Measurements from ENCODE around the gene GALM.

GALM gene

GRCh38 chr2:38742797-38743559, 77.1 kb downstream of the GALM start:
- Mint-ChIP-seq H3K36me3 (ENCODE audit: low read depth) (peaks cover 52% of the 10 kb centered on the region), H3K4me3 (no peak overlapping the region), H3K9me3 (no peaks in the 10 kb centered on the region), H3K27me3 (ENCODE audit: low read depth) (no peaks in the 10 kb centered on the region), H3K27ac (no peak overlapping the region), H3K4me1 (ENCODE audit: low read depth) (peaks cover 32% of the 10 kb centered on the region)

GRCh38 chr2:38743672-38744398, 77.9 kb downstream of the GALM start:
- no peak overlapping the region for H3K4me3 Mint-ChIP-seq
- peaks cover 58% of the 10 kb centered on the region for H3K36me3 Mint-ChIP-seq (ENCODE audit: low read depth)
- H3K27me3 Mint-ChIP-seq (ENCODE audit: low read depth), result no peaks in the 10 kb centered on the region
- H3K9me3 Mint-ChIP-seq, result no peaks in the 10 kb centered on the region
- H3K4me1 Mint-ChIP-seq (ENCODE audit: low read depth), result peaks cover 40% of the 10 kb centered on the region
- H3K27ac Mint-ChIP-seq, result no peak overlapping the region

DNA sequence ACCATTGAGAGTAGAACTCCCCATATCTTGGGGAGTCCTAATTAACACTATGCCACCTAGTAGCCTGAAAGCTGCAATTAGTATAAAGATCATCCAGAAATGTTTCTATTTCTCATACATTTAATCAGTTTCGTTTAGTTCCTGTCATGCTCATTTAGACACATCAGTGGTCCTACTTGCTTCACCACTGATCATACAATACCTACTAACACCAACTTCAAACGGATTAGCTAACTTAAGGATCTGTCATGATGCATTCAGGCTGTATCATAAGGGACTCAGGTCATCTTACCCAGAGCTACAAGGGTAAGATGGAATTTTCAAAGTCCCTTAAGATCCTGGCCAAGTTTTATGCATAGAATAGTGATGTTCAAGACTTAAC, 78.5 kb downstream of the GALM start:
- Mint-ChIP-seq H3K36me3 (ENCODE audit: low read depth) (peaks cover 60% of the 10 kb centered on the region), H3K4me3 (no peak overlapping the region), H3K27ac (no peak overlapping the region), H3K9me3 (no peaks in the 10 kb centered on the region), H3K27me3 (ENCODE audit: low read depth) (no peaks in the 10 kb centered on the region), H3K4me1 (ENCODE audit: low read depth) (peaks cover 45% of the 10 kb centered on the region)

DNA sequence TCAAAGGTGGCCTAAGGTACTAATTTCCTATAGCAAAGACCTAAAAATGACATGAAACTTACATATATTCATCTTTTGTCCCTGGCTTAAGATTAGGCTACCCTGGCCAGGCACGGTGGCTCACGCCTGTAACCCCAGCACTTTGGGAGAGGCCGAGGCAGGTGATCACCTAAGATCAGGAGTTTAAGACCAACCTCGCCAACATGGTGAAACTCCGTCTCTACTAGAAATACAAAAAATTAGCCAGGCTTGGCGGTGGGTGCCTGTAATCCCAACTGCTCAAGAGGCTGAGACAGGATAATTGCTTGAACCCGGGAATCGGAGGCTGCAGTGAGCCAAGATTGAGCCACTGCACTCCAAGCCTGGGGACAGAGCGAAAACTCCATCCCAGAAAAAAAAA, 79.4 kb downstream of the GALM start:
- H3K4me3 Mint-ChIP-seq, result no peak overlapping the region
- peaks cover 51% of the 10 kb centered on the region for H3K4me1 Mint-ChIP-seq (ENCODE audit: low read depth)
- peaks cover 66% of the 10 kb centered on the region for H3K36me3 Mint-ChIP-seq (ENCODE audit: low read depth)
- H3K27me3 Mint-ChIP-seq (ENCODE audit: low read depth), result no peaks in the 10 kb centered on the region
- H3K9me3 Mint-ChIP-seq, result no peaks in the 10 kb centered on the region
- H3K27ac Mint-ChIP-seq, result no peak overlapping the region

DNA sequence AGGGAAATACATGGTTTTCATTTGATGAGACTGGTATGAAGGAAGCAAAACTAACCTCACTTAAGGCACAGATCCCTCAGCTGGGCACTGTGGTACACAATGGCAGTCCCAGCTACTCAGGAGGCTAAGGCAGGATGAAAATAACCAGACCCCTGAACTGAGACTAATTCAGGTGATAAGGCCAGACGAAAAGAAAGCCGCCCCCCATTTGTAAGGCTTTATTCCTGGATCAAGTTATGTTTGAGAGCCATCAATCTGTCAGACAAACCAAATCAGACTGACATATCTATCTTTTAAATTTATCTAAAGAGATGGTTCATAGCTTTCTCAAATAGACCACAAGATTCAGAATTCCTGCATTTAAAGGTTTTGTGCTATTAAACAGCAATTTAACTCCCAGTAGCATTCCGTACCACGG, 81.1 kb downstream of the GALM start:
- H3K27ac Mint-ChIP-seq, result peak overlapping the region; percentile 50
- H3K36me3 Mint-ChIP-seq (ENCODE audit: low read depth), result peaks cover 69% of the 10 kb centered on the region
- H3K9me3 Mint-ChIP-seq, result no peaks in the 10 kb centered on the region
- peaks cover 59% of the 10 kb centered on the region for H3K4me1 Mint-ChIP-seq (ENCODE audit: low read depth)
- peaks cover 3% of the 10 kb centered on the region for H3K27me3 Mint-ChIP-seq (ENCODE audit: low read depth)
- peak overlapping the region; percentile 70 for H3K4me3 Mint-ChIP-seq

- peaks cover 69% of the 10 kb centered on the region for H3K36me3 Mint-ChIP-seq (ENCODE audit: low read depth)
- H3K4me3 Mint-ChIP-seq, result peak overlapping the region; percentile 70
- peaks cover 3% of the 10 kb centered on the region for H3K27me3 Mint-ChIP-seq (ENCODE audit: low read depth)
- peaks cover 64% of the 10 kb centered on the region for H3K4me1 Mint-ChIP-seq (ENCODE audit: low read depth)
- H3K9me3 Mint-ChIP-seq, result no peaks in the 10 kb centered on the region
- peak overlapping the region; percentile 63 for H3K27ac Mint-ChIP-seq
These were observed 81.9 kb downstream of the GALM start for GRCh38 chr2:38747819-38748218.

GRCh38 chr2:38748391-38748790, 82.5 kb downstream of the GALM start:
- peak overlapping the region; percentile 62 for H3K27ac Mint-ChIP-seq
- peak overlapping the region; percentile 70 for H3K4me3 Mint-ChIP-seq
- H3K9me3 Mint-ChIP-seq, result no peaks in the 10 kb centered on the region
- peaks cover 64% of the 10 kb centered on the region for H3K4me1 Mint-ChIP-seq (ENCODE audit: low read depth)
- peaks cover 3% of the 10 kb centered on the region for H3K27me3 Mint-ChIP-seq (ENCODE audit: low read depth)
- H3K36me3 Mint-ChIP-seq (ENCODE audit: low read depth), result peaks cover 67% of the 10 kb centered on the region

- Mint-ChIP-seq H3K4me1 (ENCODE audit: low read depth) (peaks cover 65% of the 10 kb centered on the region), H3K9me3 (no peaks in the 10 kb centered on the region), H3K27me3 (ENCODE audit: low read depth) (peaks cover 3% of the 10 kb centered on the region), H3K36me3 (ENCODE audit: low read depth) (peaks cover 61% of the 10 kb centered on the region), H3K4me3 (peak overlapping the region; percentile 100), H3K27ac (peak overlapping the region; percentile 71)
These were observed 83.3 kb downstream of the GALM start for GRCh38 chr2:38748943-38749804.

DNA sequence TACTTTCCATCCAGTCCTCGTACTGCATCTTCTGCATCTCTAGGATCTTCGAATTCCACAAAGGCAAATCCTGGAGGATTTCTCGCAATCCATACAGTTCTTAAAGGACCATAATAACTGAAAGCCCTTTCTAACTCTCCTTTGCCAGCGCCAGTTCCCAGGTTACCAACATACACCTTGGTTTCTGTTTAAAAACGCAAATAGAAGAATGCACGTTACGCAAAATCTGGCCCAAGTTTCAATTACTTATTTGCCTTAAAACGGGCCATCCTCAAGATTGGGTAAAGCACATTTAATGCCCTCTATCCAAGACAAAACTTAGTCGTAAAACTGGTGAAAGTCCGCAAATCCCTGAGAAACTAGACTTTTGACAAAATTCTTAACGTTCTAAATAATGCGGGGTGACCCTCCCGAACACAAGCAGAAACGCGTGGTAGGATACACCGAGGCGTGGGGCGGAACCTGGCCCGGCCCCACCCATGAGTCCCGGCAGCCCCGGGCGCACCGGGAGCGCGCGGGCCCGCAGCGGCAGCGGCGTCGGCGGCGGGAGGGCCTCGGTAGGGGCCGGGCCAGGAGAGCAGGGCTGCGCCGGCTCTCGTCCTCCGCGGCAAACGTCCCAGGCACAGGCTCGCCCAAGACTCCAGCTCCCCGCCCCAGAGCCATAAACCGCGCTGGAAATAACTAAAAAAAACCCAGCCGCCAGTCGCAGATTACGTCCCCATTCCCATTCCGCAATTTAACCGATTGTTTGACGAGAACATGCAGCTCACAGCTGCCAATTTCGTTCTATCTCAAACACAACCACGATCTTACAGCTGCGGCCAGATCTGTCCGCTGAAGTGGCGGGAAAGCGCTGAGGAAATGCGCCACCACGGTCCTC, 84.3 kb downstream of the GALM start:
- Mint-ChIP-seq H3K27ac (peak overlapping the region; percentile 100), H3K36me3 (ENCODE audit: low read depth) (peaks cover 53% of the 10 kb centered on the region), H3K4me1 (ENCODE audit: low read depth) (peaks cover 60% of the 10 kb centered on the region), H3K9me3 (no peaks in the 10 kb centered on the region), H3K27me3 (ENCODE audit: low read depth) (peaks cover 3% of the 10 kb centered on the region), H3K4me3 (peak overlapping the region; percentile 100)

GRCh38 chr2:38750891-38751595, 85.1 kb downstream of the GALM start, which contains the start of gene SRSF7:
TSS of gene SRSF7 (minus strand) at chr2:38751361. CDS start at chr2:38751256, 105 bp downstream.
- peak within 1 kb of the TSS; percentile 100 for H3K4me3 Mint-ChIP-seq
- H3K36me3 Mint-ChIP-seq (ENCODE audit: low read depth), result peaks cover 46% of the 10 kb centered on the region
- H3K4me1 Mint-ChIP-seq (ENCODE audit: low read depth), result peaks cover 55% of the 10 kb centered on the region
- H3K9me3 Mint-ChIP-seq, result no peaks in the 10 kb centered on the region
- H3K27me3 Mint-ChIP-seq (ENCODE audit: low read depth), result peaks cover 3% of the 10 kb centered on the region
- H3K27ac Mint-ChIP-seq, result peak within 1 kb of the TSS; percentile 100

DNA sequence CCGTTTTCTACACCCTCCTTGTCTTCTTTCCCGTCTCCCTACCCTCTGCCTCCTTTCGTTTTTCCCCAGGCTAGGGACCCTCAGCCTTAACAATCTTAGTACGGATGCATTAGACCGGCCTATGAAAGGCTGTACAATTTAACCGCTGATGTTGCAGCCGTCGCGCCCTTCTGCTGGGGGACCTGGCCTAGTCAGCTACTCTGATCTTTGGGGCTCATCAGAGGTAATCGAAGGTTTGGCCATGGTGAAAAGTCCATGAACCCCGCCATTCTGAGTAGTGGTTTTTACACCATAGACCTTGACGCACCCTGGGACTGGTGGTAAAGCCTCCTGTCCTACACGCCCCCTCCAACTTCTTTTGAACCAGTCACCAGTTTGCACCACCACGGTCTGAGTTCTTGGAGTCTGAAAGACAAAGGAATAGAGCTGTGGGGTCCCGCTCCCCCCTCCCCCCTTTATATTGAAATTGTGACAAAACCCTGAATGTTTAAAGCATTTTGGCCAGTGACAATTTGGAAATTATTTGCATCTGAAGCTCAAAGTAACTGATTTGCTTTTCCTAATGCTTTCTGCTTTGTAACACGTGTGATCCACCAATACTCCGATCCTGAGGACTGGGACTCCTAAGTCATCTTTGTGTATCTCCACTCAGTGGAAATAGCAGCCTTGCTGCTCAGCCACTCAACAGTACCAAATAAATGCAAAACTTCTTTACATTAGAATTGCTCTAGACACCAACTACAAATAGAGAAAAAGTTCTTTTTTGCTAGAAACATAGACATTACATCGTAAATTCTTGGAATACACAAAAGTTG, 85.9 kb downstream of the GALM start:
- peak overlapping the region; percentile 100 for H3K27ac Mint-ChIP-seq
- no peaks in the 10 kb centered on the region for H3K9me3 Mint-ChIP-seq
- H3K4me1 Mint-ChIP-seq (ENCODE audit: low read depth), result peaks cover 48% of the 10 kb centered on the region
- H3K36me3 Mint-ChIP-seq (ENCODE audit: low read depth), result peaks cover 38% of the 10 kb centered on the region
- H3K27me3 Mint-ChIP-seq (ENCODE audit: low read depth), result peaks cover 3% of the 10 kb centered on the region
- peak overlapping the region; percentile 100 for H3K4me3 Mint-ChIP-seq

GRCh38 chr2:38754049-38754448, 88.1 kb downstream of the GALM start:
- Mint-ChIP-seq H3K4me1 (ENCODE audit: low read depth) (peaks cover 26% of the 10 kb centered on the region), H3K27me3 (ENCODE audit: low read depth) (peaks cover 3% of the 10 kb centered on the region), H3K27ac (peak overlapping the region; percentile 82), H3K9me3 (no peaks in the 10 kb centered on the region), H3K4me3 (peak overlapping the region; percentile 65), H3K36me3 (ENCODE audit: low read depth) (peaks cover 17% of the 10 kb centered on the region)

All from T-helper 1 cell treated with Interleukin-12 subunit alpha and Interleukin-12 subunit beta and Interleukin-4 antibody, amounts not matched to agents 30 μg/mL and 1 μg/mL, for 36 hours (primary cell).